ELR (cell line): ENCODE results near the gene BATF3.

Source experiments
- DNase-seq: peaks from one replicate; pipeline ENCODE4 v3.0.0-alpha.2; 2015; ENCODE audit warnings: low read depth

Gene BATF3

DNA sequence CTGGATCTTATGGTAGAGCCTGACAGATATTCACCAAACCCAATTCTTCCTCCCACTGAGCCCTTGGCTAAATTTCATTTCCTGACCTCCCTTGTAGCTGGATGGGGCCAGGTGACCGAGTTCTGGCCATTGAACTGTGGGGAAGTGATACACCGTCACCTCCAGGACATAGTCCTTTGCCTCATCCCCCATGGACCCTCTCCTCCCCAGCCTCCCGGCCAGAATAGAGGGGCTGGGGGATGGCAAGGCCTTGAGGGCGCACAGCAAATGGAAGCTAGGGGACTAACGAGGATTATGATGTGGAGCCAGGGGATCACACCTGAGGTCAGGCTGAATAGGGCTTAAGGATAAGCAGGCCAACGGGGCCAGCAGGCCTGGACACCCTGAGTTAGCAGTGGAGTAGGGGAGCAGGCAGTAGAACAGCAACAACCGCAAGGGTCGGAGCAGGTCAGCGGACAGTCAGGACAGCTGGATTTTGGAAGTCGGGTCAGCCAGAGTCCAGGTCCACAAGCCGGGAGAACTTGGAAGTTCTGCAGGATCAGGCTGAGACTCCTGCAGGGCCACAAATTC, 15.0 kb downstream of the BATF3 start:
- DNase-seq, result no peak

DNA sequence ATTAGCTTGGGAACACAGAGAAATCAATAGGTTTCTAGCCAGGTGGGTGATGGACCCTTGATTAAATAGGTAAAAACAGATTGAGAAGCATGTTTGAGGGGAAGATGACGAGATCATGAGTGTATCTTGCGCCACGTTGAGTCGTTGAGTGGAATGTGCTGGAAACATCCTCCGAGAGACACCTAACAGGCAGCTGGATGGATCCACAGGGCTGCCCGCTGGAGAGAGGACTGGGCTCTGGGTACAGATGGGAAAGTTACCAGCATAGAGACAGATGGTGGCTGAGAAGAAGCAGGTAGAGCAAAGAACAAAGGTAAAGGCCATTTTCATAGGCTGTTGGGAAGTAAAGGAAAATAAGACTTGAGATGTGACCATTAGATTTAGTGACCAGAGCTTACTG, 15.6 kb downstream of the BATF3 start:
- DNase-seq, result no peak

DNA sequence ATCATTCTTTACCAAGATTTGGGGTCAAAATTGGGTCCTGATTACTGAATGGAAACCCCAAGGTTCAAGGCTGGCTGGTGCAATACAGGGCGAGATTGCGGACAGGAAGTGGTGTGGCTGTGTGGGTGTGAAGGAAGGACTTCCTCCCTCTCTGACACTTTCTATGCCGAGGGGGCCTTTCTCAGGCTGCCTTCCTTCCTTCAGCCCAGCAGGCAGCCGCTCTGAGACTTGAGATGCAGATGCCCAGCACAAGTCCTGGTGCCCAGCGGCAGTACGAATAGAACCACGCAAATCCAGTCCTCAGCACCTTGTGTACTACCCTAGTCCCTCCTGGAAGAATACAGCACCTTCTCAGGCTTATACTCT, 16.3 kb downstream of the BATF3 start:
- DNase-seq, result no peak

DNA sequence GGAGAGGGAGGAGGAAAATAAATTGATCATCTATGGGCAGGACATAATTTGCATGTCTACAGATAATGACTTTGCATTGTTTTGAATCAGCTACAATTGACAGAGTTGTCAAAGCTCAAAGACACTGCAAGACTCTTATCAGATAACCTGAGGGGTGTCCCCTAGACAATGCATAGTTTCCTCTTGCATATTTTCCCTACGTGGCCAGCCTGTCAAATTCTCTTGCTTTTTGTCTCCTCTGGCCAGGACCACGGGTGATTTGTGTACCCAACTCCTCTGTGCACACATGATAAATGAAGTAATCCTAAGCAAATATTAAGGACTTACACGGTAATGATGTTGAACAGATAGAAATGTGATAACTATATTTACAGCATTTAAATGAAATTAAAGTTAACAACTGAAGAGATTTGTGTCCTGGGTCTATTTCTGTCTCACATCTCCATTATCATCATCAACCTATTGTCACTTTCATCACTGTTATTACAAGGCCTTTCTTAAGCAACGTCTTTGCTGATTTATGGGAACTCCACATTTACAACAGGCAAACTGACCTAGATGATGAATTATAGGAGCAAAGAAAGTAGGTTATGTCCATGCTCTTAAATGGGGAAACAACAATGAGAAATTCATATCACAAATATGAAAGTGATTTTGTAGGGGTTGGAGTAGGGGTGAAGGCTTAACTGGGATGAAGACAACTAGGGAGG, 18.8 kb downstream of the BATF3 start:
- no peak for DNase-seq

DNA sequence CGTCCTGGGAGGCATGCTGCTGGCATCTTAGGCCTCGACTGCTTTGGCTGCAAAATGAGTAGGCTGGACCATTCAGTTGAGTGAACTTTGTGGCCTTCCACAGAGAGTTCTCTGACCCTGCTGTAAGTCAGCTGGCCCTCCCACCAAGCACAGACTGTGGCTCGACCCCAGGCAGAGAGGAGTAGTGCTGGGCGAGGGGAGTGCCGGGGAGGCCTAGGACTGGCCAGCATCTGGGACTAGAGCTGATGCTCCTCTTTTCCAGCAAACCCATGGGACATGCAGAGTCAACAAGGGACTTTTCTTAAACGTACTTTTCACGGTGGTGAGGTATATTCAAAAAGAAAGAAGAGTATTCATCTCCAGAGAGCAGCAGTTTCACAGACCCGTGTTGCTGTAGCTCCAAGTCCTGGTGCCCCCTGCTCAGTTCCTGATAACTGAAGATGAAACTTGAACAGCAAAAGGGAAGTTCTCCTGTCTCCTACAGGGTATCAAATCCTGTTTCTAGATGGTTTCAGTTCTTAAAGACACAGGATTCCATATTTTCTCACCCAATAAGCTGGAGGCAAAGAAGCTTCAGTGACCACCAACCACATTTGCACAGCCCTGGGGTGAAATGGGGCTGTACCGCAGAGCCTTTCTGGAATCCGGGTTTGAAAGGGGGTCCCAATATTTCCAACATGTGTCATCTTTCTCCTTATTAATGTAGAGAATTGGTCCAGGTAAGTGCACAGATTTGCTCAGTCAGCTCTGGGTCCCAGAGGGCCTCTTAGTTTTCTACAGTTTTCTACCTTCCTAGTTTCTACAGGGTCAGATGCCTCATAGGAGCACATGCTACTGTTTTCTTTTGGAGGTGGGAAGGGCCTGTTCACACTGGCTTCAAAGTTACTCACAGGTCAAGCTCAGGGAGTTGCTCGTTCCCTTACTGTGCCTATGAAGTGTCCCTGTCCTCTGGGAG, 20.9 kb downstream of the BATF3 start:
- no peak for DNase-seq

DNA sequence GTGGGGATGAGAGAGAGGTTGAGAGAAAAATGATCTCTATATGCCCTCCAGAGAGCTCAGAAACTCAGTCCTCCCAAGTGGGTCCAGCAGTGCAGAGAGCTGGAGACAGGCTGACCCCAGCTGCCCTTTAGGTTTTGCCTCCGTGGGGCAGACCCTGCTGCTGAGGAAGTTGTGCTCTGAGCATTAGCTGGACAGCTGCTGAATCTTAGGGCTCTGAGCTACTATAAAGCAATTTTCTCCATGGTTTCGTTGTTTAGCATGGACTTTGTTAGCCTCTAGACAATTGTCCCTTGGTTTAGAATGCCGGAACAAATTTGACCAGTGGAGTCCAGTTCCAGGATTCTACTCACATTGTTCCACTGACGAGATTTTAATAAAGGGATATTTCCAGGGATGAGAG, 22.1 kb downstream of the BATF3 start:
- DNase-seq, result no peak

DNA sequence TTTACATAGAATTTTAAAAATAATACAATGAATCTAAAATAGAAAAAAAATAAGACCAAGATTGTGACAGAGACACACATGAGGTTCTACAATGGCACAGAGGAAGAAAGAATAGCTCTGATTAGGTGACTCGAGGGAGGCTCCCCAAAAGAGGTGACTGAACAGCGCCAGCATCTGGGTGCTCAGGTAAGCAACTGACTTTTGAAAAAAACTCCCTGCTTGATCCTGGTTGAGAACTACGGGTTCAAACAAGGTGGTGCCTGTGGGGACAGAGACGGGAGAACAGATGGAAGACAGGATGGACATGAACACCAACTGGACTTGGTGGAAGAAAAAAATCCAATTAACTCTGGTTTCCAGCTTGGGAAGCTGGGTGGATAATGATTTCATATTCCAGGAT, 22.5 kb downstream of the BATF3 start:
- no peak for DNase-seq

DNA sequence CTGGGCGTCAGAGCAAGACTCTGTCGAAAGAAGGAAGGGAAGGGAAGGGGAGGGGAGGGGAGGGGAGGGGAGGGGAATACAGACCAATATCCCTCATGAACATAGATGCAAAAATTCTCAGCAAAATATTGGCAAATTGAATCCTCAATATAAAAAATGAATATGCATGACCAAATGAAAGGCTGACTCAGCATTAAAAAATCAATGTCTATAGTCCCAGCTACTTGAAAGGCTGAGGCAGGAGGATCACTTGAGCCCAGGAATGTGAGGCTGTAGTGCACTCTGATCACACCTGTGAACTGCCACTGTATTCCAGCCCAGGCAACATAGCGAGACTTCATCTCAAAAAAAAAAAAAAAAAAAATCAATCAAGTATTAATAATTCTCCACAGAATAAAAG, 24.0 kb downstream of the BATF3 start:
- DNase-seq, result no peak

DNA sequence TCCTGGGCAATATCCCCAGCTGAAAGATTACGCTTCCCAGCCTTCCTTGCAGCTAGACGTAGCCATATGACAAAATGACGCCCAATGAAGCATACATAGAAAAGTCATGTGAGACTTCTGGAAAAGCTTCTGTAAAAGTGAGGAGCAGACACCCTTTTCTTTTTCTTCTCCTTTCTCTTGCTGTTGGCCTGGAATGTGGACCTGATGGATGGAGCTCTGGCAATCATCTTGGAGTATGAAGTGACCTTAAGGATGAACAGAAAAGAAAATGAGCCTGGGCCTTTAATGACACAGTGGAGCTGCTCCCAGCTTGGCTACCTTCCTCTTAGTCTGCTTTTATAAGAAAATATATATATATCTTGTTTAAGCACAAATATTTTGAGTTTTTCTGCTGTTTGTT, 24.8 kb downstream of the BATF3 start:
- no peak for DNase-seq

DNA sequence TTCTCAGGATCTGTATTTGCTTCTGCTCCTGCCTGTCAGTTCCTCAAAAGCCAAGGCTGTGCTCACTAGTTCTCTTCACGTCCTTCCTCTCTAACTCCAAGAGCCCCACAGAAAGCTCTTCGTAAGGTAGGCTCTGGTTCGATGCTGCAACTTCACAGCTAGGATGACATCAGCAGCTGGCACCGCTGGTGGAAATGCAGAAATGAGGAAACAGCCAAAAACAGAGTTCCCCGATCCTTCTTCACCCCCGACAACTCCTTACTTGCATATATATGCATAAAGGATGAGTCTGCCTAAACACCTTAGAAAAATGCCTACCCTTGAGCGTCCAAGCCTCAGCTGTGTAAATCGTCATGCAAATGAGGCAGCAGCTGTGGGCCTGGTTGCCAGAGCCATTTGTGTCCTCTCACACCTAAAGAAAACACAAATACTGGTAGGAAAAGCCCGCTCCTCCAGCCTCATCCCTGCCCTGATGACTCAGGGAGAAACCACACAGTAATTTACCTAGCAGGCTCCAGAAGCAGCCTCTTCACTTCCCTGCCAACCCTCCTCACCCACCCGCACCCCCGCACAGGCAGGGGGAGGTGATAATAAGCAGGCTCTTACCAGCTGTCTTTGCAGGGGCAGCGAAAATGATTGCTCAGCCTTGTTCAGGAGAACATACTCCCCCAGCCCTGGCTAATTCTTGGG, 28.2 kb downstream of the BATF3 start:
- DNase-seq, result peak; percentile 66

DNA sequence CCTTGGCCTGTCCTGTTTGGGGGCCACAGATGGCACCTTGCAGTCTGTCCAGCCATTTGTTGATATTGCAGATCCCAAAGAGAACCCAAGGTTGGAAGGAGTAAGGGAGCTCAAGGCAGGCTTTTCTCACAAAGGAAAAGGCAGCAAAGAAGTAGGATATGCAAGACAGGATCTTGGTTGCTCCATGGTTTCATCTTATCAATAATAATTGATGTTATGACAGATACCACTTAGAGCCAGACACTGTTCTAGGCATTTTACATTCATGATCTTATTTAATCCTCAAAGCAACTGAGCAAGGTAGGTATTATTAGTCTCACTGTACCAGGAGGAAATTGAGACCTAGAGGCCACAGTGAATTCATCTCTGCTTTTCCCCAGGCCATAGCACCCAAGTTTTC, 28.8 kb downstream of the BATF3 start:
- DNase-seq, result no peak

DNA sequence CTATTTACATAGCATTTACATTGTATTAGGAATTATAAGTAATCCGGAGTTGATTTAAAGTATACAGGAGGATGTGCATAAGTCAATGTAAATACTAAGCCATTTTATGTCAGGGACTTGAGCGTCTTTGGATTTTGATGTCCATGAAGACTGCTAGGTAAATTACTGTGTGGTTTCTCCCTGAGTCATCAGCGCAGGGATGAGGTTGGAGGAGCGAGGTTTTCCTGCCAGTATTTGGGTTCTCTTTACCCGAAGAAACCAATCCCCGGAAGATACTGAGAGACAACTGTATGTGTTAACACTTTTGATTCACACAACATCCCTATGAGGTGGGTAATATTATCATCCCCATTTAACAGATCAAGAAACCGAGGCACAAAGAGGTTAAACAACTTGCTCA, 29.3 kb downstream of the BATF3 start:
- DNase-seq, result no peak

DNA sequence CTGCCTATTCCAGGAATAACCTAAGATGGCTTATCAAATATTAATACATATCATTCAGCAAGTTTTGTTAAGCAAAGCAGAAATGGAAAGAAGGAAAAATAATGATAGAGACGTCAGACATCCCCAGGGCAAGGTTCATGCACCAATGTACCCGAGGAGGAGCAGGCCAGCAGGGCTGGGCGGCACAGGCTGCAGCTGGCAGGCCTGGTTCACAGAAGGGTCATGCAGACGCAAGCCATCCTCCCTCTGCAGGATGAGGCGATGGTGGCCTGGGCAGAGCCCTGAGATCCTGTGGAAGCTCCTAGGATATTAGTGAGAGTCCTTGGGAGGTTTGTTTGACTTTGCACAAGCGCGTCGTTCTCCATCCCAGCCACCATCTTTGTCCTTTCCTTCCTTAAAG, 30.0 kb downstream of the BATF3 start:
- DNase-seq, result no peak

DNA sequence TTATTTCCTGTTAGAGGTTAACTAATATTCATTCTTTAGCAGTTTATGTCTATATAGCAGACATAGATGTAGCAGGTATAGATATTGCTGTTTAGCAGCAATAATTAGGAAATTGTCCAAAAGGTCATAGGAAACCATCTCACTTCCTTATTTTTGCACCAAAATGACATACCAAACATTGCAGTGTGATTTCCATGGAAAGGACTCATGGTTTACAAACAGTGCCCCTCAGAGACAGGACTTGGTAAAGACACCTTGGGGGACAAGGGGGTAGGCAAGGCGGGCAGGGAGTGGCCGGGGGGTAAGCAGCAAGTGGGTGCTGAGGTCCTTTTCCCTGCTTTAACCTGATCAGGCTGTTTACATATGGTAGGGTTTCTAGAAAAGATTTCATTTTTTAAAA, 30.5 kb downstream of the BATF3 start:
- peak; percentile 54 for DNase-seq

DNA sequence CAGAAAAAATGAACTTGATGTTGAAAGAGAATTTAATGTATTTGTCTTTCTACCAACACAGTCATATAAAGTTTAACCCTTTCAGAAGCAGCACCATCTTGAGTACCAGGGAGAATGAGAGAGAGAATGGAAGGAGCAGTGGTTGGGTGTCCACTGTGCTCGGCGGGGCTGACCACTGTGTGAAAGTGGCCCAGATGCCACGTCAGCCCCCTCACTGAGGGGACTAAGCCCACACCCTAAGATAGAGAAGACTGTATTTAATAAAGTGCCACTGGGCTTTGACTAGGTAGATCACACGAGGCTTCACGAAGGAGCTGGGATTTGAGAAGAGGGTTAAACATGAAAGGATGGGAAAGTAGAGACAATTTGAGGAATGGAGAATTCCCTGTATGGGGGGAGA, 31.2 kb downstream of the BATF3 start:
- no peak for DNase-seq

DNA sequence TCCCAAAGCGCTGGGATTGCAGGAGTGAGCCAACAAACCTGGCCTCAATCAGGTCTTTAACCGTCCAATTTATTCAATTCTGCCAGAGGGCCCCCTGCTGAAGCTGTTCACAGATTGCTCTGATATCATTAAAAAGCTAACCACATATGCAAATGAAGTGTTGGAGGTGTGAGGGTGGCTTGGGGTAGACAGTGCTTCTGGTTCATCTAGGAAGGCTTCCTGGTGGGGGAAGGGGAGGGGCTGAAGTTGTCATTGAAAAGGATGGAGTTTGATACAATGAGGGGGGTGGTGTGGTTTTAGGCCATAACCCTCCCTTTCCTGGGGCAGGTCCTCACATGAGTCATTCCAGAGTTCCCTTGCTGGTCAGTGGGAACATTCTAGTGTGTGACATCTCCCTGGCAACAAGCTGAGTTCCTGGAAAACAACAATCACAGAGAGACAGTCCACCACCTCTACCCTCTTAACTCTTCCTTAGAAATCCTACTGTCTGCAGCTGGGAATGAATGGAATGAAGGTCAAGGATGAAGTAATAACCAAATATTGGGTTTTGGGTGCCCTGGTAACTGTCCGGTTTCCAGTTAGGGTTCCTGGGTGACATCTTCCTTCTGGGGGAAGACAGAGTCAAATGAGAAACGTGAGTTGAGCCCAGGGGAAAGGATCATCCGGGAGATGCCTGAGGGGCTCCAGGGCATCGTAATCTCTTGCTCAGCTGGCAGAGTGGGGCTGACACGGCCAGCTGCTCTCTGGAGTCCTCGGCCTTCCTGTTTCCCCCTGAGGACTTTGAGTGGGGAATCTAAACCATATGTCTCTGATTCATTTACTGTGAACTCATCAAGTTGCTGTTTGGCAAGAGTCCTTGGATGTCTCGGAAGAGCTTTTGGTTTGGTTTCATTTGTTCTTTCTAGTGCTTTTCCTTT, 32.2 kb downstream of the BATF3 start:
- peak; percentile 91 for DNase-seq

DNA sequence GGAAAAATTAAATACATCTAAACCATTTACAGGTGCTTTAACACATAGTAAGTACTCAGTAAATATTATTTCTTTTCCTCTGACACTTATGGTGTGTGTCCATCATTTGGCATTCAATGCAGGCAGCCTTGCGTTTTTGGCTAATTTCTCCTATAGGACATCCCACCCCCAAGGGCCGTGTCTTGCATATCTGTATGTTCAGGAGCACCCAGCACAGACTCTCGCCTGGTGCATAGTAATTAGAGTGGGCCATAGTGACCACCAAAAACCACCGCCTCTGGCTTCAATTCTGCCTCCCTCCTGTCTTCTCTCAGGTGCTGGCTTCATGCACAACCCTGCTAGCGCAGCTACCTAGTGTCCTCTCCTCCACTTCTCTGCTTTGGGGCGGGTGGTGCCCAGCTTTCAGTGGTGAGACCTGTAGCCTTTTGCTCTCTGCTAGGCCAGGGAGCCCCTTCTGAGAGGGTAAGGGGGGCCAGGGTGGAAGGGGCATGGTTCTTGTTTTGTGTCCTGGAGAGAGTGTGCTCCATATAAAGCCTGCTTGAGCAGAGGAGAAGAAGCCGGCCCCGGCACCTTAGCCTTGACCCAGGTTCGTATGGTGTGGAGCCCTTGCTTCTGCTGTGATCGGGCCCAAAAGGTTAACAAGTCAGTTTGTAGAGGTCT, 33.4 kb downstream of the BATF3 start:
- DNase-seq, result no peak

DNA sequence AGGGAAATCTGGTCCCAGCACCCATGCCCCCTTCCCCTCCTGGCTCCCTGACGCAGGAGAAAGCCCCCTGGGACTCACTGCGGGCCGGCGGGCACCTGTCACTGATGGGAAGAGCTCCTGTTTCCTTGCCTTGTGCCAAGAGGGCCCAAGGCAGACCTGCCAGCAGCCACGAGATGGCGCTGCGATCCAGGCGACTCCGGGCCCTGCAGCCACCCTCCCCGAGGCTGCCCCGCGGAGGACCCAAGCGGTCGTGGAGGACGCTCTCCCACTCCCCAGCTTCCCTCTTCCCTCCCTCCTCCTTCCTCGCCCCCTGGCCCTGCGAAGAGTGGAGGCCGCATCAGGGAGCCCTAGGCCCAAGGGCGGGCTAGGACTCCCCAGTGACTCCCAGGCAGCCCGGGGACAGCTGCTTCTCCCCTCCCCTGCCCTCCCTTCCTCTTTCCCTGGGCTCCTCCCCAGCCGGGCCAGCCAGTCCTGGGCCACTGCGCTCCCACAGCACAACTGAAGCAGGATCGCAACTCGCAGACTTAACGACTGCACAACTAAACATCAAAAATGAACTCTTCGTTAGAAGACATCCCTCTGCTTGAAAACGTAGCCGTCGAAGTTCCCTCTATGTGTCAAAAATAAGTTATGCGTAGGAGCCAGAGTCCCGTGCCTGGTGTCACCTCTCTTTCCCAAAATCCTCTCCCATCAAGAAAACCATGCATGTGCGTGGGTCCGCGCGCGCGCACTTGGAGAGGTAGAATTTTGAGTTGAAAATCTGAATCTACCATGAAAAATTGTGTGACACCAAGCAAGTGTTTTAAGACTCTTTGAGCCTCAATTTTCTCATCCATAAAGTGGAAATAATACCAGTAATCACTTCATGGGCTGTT, 34.2 kb downstream of the BATF3 start:
- DNase-seq, result peak; percentile 80

DNA sequence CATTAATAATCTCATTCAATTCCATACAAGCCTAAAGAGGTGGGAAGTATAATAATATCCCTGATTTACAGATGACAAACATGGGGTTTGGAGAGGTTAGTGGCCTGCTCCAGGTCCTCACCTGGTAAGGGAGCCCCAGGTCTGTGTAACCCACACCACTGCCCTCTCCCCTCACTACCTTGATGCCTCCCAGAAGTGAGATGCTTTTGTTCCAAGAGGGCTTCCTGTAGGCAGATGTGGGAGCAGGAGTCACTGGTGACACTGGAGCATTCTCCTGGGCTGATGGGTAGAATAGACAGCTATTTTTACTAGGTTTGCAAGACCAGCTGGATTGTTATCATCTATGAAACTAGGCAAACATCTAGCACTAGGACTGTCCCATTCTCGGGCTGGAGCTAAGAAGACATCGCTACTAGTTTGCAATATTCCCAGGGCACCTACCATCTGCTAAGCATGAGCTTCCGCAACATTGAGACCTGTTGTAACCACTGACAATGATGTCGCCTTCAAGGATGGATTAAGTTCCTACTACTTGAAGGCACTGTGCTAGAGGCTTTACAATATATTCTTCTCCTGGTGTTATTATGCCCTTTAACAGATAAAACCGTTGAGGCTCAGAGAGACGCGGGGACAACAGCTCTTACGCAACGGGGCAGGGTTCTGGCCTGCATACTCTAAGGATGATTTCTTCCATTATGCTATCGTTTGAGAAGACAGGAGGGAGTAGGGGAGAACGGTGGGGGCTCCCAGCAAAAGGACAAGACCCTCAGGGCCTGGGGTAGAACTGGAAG, 35.0 kb downstream of the BATF3 start:
- no peak for DNase-seq
